B cell (primary cell): ENCODE data around the gene LAYN. TPM values are rescaled to one million over a fixed set of nuclear protein-coding genes. Genes with fewer than 3 reads are reported as not detected.

Source experiments
- ATAC-seq: fragments of 200-7000 bp; cut with Tn5 transposase; one replicate; pipeline ENCODE4 v1.10.0; 2021; ENCODE audit warnings: low read depth, mild to moderate bottlenecking, moderate number of reproducible peaks, moderate library complexity
- CTCF ChIA-PET: fragments of 350-600 bp; sonication (Branson Sonifier 250); formaldehyde crosslinking; loops from one replicate; lab custom pipeline; 2021; ENCODE audit warnings: antibody characterized with exemption, inconsistent platforms; lab: Charles Lee
- POLR2A ChIA-PET: fragments of 350-600 bp; sonication (Branson Sonifier 250); formaldehyde crosslinking; loops from one replicate; lab custom pipeline; 2021; ENCODE audit warnings: antibody characterized with exemption; lab: Charles Lee
- DNase-seq: peaks from one replicate; pipeline ENCODE4 v3.0.0; 2013
- H2AFZ ChIP-seq: 2 replicates; pipeline ENCODE4 v1.6.1; 2012; ENCODE audit warnings: mild to moderate bottlenecking, low read depth, low read length; ENCODE audit not compliant: insufficient read depth, poor library complexity, severe bottlenecking
- H3K27ac ChIP-seq, 2 donors: 1 replicate in 1 of 2; 2 replicates in 1 of 2; pipeline ENCODE4 v1.5.1; 2012 to 2013; ENCODE audit warnings: low read length in 2 of 2, mild to moderate bottlenecking in 2 of 2, moderate library complexity in 1 of 2
- H3K27me3 ChIP-seq, 4 experiments: fragments of 200-600 bp in 1 of 4; sonication (generic) in 1 of 4; replicated peaks in 1 of 4; 1 replicate in 2 of 4; 2 replicates in 2 of 4; pipeline versions ENCODE4 v1.6.1 to v1.7.0; 2013 to 2016; ENCODE audit warnings: low read length in 3 of 4, mild to moderate bottlenecking in 2 of 4, mixed read lengths in 1 of 4, moderate library complexity in 1 of 4; ENCODE audit not compliant: insufficient read depth in 4 of 4, control insufficient read depth in 3 of 4; ENCODE audit errors: control extremely low read depth in 1 of 4
- H3K36me3 ChIP-seq, 2 experiments: replicated peaks in 1 of 2; 1 replicate in 1 of 2; 2 replicates in 1 of 2; pipeline versions ENCODE4 v1.6.1 to v1.7.1; 2013; ENCODE audit warnings: low read length in 1 of 2; ENCODE audit not compliant: insufficient read depth in 2 of 2, control insufficient read depth in 1 of 2; ENCODE audit errors: control extremely low read depth in 1 of 2, extremely low read depth in 1 of 2
- H3K4me1 ChIP-seq, 2 donors: fragments of 200-600 bp in 1 of 2; sonication (generic) in 1 of 2; 1 replicate in 1 of 2; 2 replicates in 1 of 2; pipeline versions ENCODE4 v1.5.1 to v1.6.1; 2013 to 2017; ENCODE audit warnings: low read length in 2 of 2; ENCODE audit not compliant: control insufficient read depth in 2 of 2, insufficient read depth in 2 of 2
- H3K4me2 ChIP-seq: replicated peaks from 2 replicates; pipeline ENCODE3; 2012; ENCODE audit warnings: mild to moderate bottlenecking, low read depth, low read length; ENCODE audit not compliant: poor library complexity, severe bottlenecking
- H3K4me3 ChIP-seq, 5 experiments: fragments of 200-600 bp in 1 of 5; sonication (generic) in 1 of 5; 1 replicate in 3 of 5; 2 replicates in 2 of 5; pipeline versions ENCODE4 v1.5.1 to v1.7.0; 2011 to 2016; ENCODE audit warnings: low read length in 4 of 5, mild to moderate bottlenecking in 4 of 5, low read depth in 2 of 5, control low read depth in 1 of 5, moderate library complexity in 1 of 5; ENCODE audit not compliant: insufficient read depth in 1 of 5; ENCODE audit errors: control extremely low read depth in 1 of 5, extremely low read depth in 1 of 5
- H3K79me2 ChIP-seq: fragments of 200-600 bp; sonication (generic); one replicate; pipeline ENCODE4 v1.6.0; 2016; ENCODE audit warnings: low read length; ENCODE audit not compliant: control insufficient read depth, insufficient read depth
- H3K9ac ChIP-seq: fragments of 200-600 bp; sonication (generic); 2 replicates; pipeline ENCODE4 v1.6.1; 2017; ENCODE audit warnings: mild to moderate bottlenecking, low read length, moderate library complexity
- H3K9me3 ChIP-seq, 3 donors: one replicate each; pipeline versions ENCODE4 v1.6.1 to v1.7.1; 2013; ENCODE audit warnings: low read length in 2 of 3; ENCODE audit not compliant: control insufficient read depth in 2 of 3, insufficient read depth in 1 of 3; ENCODE audit errors: control extremely low read depth in 1 of 3
- H4K20me1 ChIP-seq: 2 replicates; pipeline ENCODE4 v1.6.0; 2012; ENCODE audit warnings: mild to moderate bottlenecking, low read length; ENCODE audit not compliant: insufficient read depth, control insufficient read depth, poor library complexity, severe bottlenecking
- H3K27ac Mint-ChIP-seq: one replicate; pipeline ENCODE4 v1.8.0; 2021; ENCODE audit warnings: mixed read lengths
- H3K27me3 Mint-ChIP-seq: one replicate; pipeline ENCODE4 v1.8.0; 2021; ENCODE audit warnings: mixed read lengths
- H3K4me1 Mint-ChIP-seq: one replicate; pipeline ENCODE4 v1.8.0; 2021; ENCODE audit warnings: mixed read lengths
- H3K4me3 Mint-ChIP-seq: one replicate; pipeline ENCODE4 v1.8.0; 2021; ENCODE audit warnings: mixed read lengths
- H3K9me3 Mint-ChIP-seq: one replicate; pipeline ENCODE4 v1.8.0; 2022; ENCODE audit warnings: mixed read lengths; ENCODE audit not compliant: insufficient read depth
- EZH2 ChIP-seq: IDR thresholded peaks from 2 replicates; pipeline ENCODE4 v1.6.1; 2012; ENCODE audit warnings: borderline replicate concordance, low read depth, mild to moderate bottlenecking, moderate library complexity, low read length; ENCODE audit not compliant: insufficient read depth, poor library complexity, severe bottlenecking
- WGBS: methylation state at CpG from one replicate; pipeline ENCODE4 v1.1.5; 2013; ENCODE audit warnings: missing lambda C conversion rate; ENCODE audit not compliant: insufficient coverage; 5-methylcytosine and 5-hydroxymethylcytosine counted together
- intact Hi-C: fragments of 100-400 bp; cut with micrococcal nuclease; formaldehyde crosslinking; loops from one replicate; pipeline ENCODE4 v1.10.0; 2022
- polyA plus RNA-seq: library from polyadenylated mRNA; depleted of rRNA; stranded (reverse); fragments of >200 nt; gene quantifications from 2 replicates; pipeline ENCODE4 v1.2.3, GENCODE V29; 2012
- total RNA-seq, 2 donors: library from RNA; stranded (reverse); fragments of 120-200 nt in 1 of 2; gene quantifications; 1 replicate in 1 of 2; 2 replicates in 1 of 2; pipeline versions ENCODE4 v1.2.3 to v1.2.4, GENCODE V29; 2013 to 2022
- TF ChIP-seq, protein P1 (sequence below): fragments of 200-600 bp; IDR thresholded peaks from one replicate; pipeline ENCODE4 v1.8.0; 2022; ENCODE audit warnings: antibody characterized with exemption, mild to moderate bottlenecking

The LAYN gene
- total and polyA plus RNA-seq, 2 donors (not counting 1 experiment from before 2014, with no cell fraction given) = not detected

- Histone ChIP-seq H3K9me3 (no peaks in the 10 kb centered on the region), H4K20me1 (peaks cover 10% of the 10 kb centered on the region), H3K4me2 (peak overlapping the region; percentile 93), H3K4me3 (peak overlapping the region; percentile 54 to 96 (median 88)), H3K4me1 (peaks cover 14 to 21% of the 10 kb centered on the region in 2 donors), H3K27ac (peak overlapping the region; percentile 45 to 92), H3K27me3 (no peaks in the 10 kb centered on the region), H3K79me2 (peaks cover 36% of the 10 kb centered on the region), H3K36me3 (no peaks in the 10 kb centered on the region), H3K9ac (peak overlapping the region; percentile 98), H2AFZ (peak overlapping the region; percentile 70)
- Mint-ChIP-seq H3K27ac (peak overlapping the region; percentile 94), H3K9me3 (no peaks in the 10 kb centered on the region), H3K4me1 (peaks cover 18% of the 10 kb centered on the region), H3K4me3 (peak overlapping the region; percentile 98), H3K27me3 (no peaks in the 10 kb centered on the region)
- no peak for ATAC-seq
- POLR2A ChIA-PET = no interaction called here
- intact Hi-C loops = loop anchor here (2.0 to 5.0 kb wide), 5 partner anchors 17 to 1306 kb away; partner anchors contain the start of genes CFAP68, DLAT, FDXACB1 and POU2AF1
- 27% methylated on average over 2 of the region's 7 CpGs for WGBS
- DNase-seq = no peak
- no peak for TF ChIP-seq EZH2
- TF ChIP-seq, protein P1, sequence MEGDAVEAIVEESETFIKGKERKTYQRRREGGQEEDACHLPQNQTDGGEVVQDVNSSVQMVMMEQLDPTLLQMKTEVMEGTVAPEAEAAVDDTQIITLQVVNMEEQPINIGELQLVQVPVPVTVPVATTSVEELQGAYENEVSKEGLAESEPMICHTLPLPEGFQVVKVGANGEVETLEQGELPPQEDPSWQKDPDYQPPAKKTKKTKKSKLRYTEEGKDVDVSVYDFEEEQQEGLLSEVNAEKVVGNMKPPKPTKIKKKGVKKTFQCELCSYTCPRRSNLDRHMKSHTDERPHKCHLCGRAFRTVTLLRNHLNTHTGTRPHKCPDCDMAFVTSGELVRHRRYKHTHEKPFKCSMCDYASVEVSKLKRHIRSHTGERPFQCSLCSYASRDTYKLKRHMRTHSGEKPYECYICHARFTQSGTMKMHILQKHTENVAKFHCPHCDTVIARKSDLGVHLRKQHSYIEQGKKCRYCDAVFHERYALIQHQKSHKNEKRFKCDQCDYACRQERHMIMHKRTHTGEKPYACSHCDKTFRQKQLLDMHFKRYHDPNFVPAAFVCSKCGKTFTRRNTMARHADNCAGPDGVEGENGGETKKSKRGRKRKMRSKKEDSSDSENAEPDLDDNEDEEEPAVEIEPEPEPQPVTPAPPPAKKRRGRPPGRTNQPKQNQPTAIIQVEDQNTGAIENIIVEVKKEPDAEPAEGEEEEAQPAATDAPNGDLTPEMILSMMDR = no peak
- CTCF ChIA-PET = interaction anchor here (0.7 to 2.7 kb wide), 13 partner anchors 16 to 323 kb away, joined by 3 to 21 read pairs (median 5); partner anchors contain the start of genes ALG9 and PPP2R1B
Observed at GRCh38 chr11:111603611-111604130, 63.2 kb downstream of the LAYN start.

DNA sequence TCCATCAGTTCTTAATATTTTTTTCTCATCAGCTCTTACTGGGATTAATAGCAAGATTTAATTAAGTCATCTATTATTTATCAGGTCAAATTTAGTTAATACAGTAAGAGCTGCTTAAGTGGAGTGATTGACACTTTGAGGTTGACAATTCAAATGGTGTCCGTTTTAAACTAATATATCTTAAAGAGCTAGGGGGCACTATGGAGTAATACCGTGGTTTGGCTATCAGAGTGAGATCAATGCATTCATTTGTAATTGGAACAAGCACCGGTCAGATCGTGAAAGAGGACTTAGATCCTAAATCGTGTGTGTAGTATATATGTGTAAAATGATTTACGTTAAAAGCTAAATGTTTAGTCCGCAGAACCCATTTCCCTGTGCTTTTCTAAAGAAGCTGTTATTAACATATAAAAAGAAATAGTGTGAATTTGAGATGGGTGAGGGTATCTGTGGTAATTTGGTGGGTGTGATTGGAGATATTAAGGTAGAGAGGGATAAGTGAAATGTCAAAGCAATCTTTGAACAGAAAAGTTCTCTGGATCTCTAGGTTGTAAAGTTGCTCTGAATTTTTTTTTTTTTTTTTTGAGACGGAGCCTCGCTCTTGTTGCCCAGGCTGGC, 64.0 kb downstream of the LAYN start:
- no peak overlapping the region for H3K9ac ChIP-seq
- H3K27me3 ChIP-seq = no peaks in the 10 kb centered on the region
- 5% methylated on average over 4 of the region's 9 CpGs for WGBS
- H3K9me3 Mint-ChIP-seq = no peaks in the 10 kb centered on the region
- H4K20me1 ChIP-seq = peaks cover 10% of the 10 kb centered on the region
- POLR2A ChIA-PET = no interaction called here
- no peak for TF ChIP-seq EZH2
- TF ChIP-seq, protein P1 = peak; percentile 71
- no peak for ATAC-seq
- no peak overlapping the region for H3K27ac Mint-ChIP-seq
- H3K27ac ChIP-seq = no peak overlapping the region
- peaks cover 18% of the 10 kb centered on the region for H3K4me1 Mint-ChIP-seq
- H3K4me3 ChIP-seq = no peak overlapping the region
- peaks cover 14 to 21% of the 10 kb centered on the region in 2 donors for H3K4me1 ChIP-seq
- H3K4me2 ChIP-seq = peak overlapping the region; percentile 93
- H2AFZ ChIP-seq = no peak overlapping the region
- peaks cover 37% of the 10 kb centered on the region for H3K79me2 ChIP-seq
- intact Hi-C loops = loop anchor here (5.0 kb wide), 2 partner anchors 227 to 1307 kb away; partner anchors contain the start of genes POU2AF1 and RDX
- DNase-seq = peak; percentile 58
- CTCF ChIA-PET = interaction anchor here (0.7 to 2.7 kb wide), 15 partner anchors 17 to 1175 kb away, joined by 3 to 21 read pairs (median 5); partner anchors contain the start of genes ALG9 and PPP2R1B
- no peaks in the 10 kb centered on the region for H3K27me3 Mint-ChIP-seq
- no peaks in the 10 kb centered on the region for H3K9me3 ChIP-seq
- no peak overlapping the region for H3K4me3 Mint-ChIP-seq
- no peaks in the 10 kb centered on the region for H3K36me3 ChIP-seq
